Measurements from ENCODE around the gene ZMPSTE24. TPM values are rescaled to one million over a fixed set of nuclear protein-coding genes. Genes with fewer than 3 reads are reported as not detected.

ZMPSTE24 gene
- total RNA-seq, 4 donors from 2014 or later: 14.9 to 29.8 (median 27.4) TPM

GRCh38 chr1:40252601-40253000 is 5.4 kb upstream of the ZMPSTE24 start:
- H3K4me3 ChIP-seq (ENCODE audit: low read depth, poor library complexity, severe bottlenecking): no peak overlapping the region
- TF ChIP-seq CTCF (IDR thresholded peaks at IDR 0.05) (no peak), POLR2A (IDR thresholded peaks at IDR 0.05) (no peak)
- DNase-seq (ENCODE audit: low spot score in 2 of 2): no peak
- intact Hi-C loops (cut with DNase I; ENCODE audit: low total_unique reads): no loop called here
- 88 to 100% methylated on average over 2 of the region's 2 CpGs for WGBS, 2 donors

- TF ChIP-seq POLR2A (IDR thresholded peaks at IDR 0.05) (no peak), CTCF (IDR thresholded peaks at IDR 0.05) (no peak)
- H3K4me3 ChIP-seq (ENCODE audit: low read depth, poor library complexity, severe bottlenecking): no peak overlapping the region
- intact Hi-C loops (cut with DNase I; ENCODE audit: low total_unique reads): no loop called here
- DNase-seq (ENCODE audit: low spot score in 2 of 2): no peak
Observed at GRCh38 chr1:40255231-40255630, 2.8 kb upstream of the ZMPSTE24 start.

- 51% methylated on average over 6 of the region's 6 CpGs for WGBS, 2 donors
- DNase-seq (ENCODE audit: low spot score in 2 of 2): no peak
- no peak overlapping the region for H3K4me3 ChIP-seq (ENCODE audit: low read depth, poor library complexity, severe bottlenecking)
- intact Hi-C loops (cut with DNase I; ENCODE audit: low total_unique reads): no loop called here
- TF ChIP-seq CTCF (IDR thresholded peaks at IDR 0.05) (no peak), POLR2A (IDR thresholded peaks at IDR 0.05) (no peak)
Observed at GRCh38 chr1:40256401-40257084, 1.5 kb upstream of the ZMPSTE24 start.

GRCh38 chr1:40257313-40257687 is 736 bp upstream of the ZMPSTE24 start:
- WGBS, 2 donors: 0 to 2% methylated on average over 16 of the region's 16 CpGs
- peak overlapping the region; percentile 77 for H3K4me3 ChIP-seq (ENCODE audit: low read depth, poor library complexity, severe bottlenecking)
- intact Hi-C loops (cut with DNase I; ENCODE audit: low total_unique reads): no loop called here
- TF ChIP-seq CTCF (IDR thresholded peaks at IDR 0.05): no peak
- DNase-seq (ENCODE audit: low spot score in 2 of 2): peak in 1 of 2 donors; percentile 28

- WGBS, 2 donors: 0 to 1% methylated on average over 10 of the region's 10 CpGs
- TF ChIP-seq POLR2A (IDR thresholded peaks at IDR 0.05): no peak
- no peak for TF ChIP-seq CTCF (IDR thresholded peaks at IDR 0.05)
- DNase-seq (ENCODE audit: low spot score in 2 of 2): no peak
- intact Hi-C loops (cut with DNase I; ENCODE audit: low total_unique reads): no loop called here
- peak overlapping the region; percentile 77 for H3K4me3 ChIP-seq (ENCODE audit: low read depth, poor library complexity, severe bottlenecking)
Observed at GRCh38 chr1:40258445-40258769, 371 bp downstream of the ZMPSTE24 start.

- no peak for DNase-seq (ENCODE audit: low spot score in 2 of 2)
- H3K4me3 ChIP-seq (ENCODE audit: low read depth, poor library complexity, severe bottlenecking): no peak overlapping the region
- TF ChIP-seq POLR2A (IDR thresholded peaks at IDR 0.05) (no peak), CTCF (IDR thresholded peaks at IDR 0.05) (no peak)
- 75 to 79% methylated on average over 3 of the region's 3 CpGs for WGBS, 2 donors
- intact Hi-C loops (cut with DNase I; ENCODE audit: low total_unique reads): no loop called here
Observed at GRCh38 chr1:40264354-40264781, 6.3 kb downstream of the ZMPSTE24 start.

Data from lower leg skin (tissue), 4 donors.